Right atrium auricular region (tissue), 2 donors: ENCODE data around the gene SLFNL1. TPM values are rescaled to one million over a fixed set of nuclear protein-coding genes. Genes with fewer than 3 reads are reported as not detected.

ENCODE experiments used
- DNase-seq: peaks from one replicate; pipeline ENCODE4 v3.0.0-alpha.2; 2019; ENCODE audit warnings: low spot score
- H3K27ac ChIP-seq, 2 donors: fragments of 200-600 bp; sonication (generic); 1 replicate in 1 of 2; 2 replicates in 1 of 2; pipeline ENCODE4 v1.5.1; 2016 to 2019
- H3K27me3 ChIP-seq, 2 donors: fragments of 200-600 bp; sonication (generic); one replicate each; pipeline versions ENCODE4 v1.5.1 to v1.6.0; 2017 to 2019
- H3K36me3 ChIP-seq: fragments of 200-600 bp; sonication (generic); one replicate; pipeline ENCODE4 v1.5.1; 2016
- H3K4me1 ChIP-seq, 2 donors: fragments of 200-600 bp; sonication (generic); one replicate each; pipeline versions ENCODE4 v1.5.1 to v1.6.0; 2017 to 2019
- H3K4me3 ChIP-seq, 2 donors: fragments of 200-600 bp; sonication (generic); 1 replicate in 1 of 2; 2 replicates in 1 of 2; pipeline ENCODE4 v1.5.1; 2017 to 2019; ENCODE audit warnings: mild to moderate bottlenecking in 1 of 2, moderate library complexity in 1 of 2
- H3K9me3 ChIP-seq, 2 donors: fragments of 200-600 bp; sonication (generic); one replicate each; pipeline ENCODE4 v1.5.1; 2019
- CTCF ChIP-seq, 2 donors: fragments of 200-600 bp; sonication (generic); IDR thresholded peaks; one replicate each; pipeline ENCODE4 v1.5.1; 2019; ENCODE audit warnings: antibody characterized with exemption in 2 of 2
- total RNA-seq, 2 donors: library from RNA; depleted of rRNA; stranded (reverse); fragments of >200 nt; gene quantifications; one replicate each; pipeline ENCODE4 v1.1.0, GENCODE V29; 2016

Gene SLFNL1
- total RNA-seq, 2 donors from 2014 or later, result 0.59 TPM; not detected in 1

- no peak for TF ChIP-seq CTCF (IDR thresholded peaks at IDR 0.05)
- no peak for DNase-seq
- H3K9me3 ChIP-seq, result no peaks in the 10 kb centered on the region
- H3K27me3 ChIP-seq, result no peaks in the 10 kb centered on the region
- peaks cover 16% of the 10 kb centered on the region for H3K36me3 ChIP-seq
- H3K4me1 ChIP-seq, result peaks cover 0 to 24% of the 10 kb centered on the region in 2 donors
- H3K27ac ChIP-seq, result no peak overlapping the region
- H3K4me3 ChIP-seq, result no peak overlapping the region
Observed at GRCh38 chr1:41015281-41015896, 6.1 kb downstream of the SLFNL1 start.

DNA sequence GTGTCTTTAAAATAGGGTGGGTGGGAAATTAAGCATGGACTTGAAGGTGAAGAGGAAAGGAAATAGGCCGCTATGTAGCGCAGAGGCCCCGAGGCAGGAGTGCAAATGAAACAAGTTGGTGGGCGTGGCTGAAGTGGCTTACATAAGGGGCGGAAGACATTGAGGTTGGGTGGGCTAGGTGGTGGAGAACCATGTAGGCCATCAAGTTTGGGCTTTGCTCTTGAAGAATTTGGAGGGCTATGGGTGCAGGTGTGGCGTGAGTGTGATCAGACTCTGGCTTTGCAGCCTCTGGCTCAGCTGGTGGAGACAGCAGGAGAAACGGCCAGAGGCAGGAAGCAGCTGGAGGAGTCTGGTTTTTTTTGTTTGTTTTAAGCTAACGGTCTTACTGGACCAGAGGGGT, 6.7 kb downstream of the SLFNL1 start:
- no peak overlapping the region for H3K27ac ChIP-seq
- no peak overlapping the region for H3K4me3 ChIP-seq
- H3K27me3 ChIP-seq, result no peaks in the 10 kb centered on the region
- H3K36me3 ChIP-seq, result peaks cover 21% of the 10 kb centered on the region
- H3K4me1 ChIP-seq, result peaks cover 0 to 24% of the 10 kb centered on the region in 2 donors
- no peaks in the 10 kb centered on the region for H3K9me3 ChIP-seq
- TF ChIP-seq CTCF (IDR thresholded peaks at IDR 0.05), result no peak
- no peak for DNase-seq

DNA sequence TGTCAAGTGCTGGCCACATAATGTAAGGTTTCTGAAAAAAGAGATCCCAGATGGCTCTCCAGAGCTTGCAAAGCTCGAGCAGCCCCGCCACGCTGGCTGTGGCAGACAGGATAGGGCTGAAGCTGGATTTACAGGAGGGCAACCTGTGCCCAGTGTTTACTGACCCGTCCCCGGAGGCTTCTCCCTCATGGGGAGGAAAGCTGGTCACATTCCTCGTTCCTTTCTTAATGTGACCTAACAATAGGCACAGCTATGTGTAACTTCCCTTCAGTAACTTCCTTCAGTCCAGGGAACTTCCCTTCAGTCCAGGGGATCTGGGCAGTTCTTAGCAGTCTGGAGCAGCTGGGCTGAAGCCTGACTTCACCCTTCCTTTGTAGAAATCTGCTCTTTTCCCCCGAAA, 7.7 kb downstream of the SLFNL1 start:
- no peak for TF ChIP-seq CTCF (IDR thresholded peaks at IDR 0.05)
- Histone ChIP-seq H3K4me3 (no peak overlapping the region), H3K27ac (peak overlapping the region; percentile 21 to 25), H3K4me1 (peaks cover 0 to 24% of the 10 kb centered on the region in 2 donors), H3K36me3 (peaks cover 30% of the 10 kb centered on the region), H3K27me3 (no peaks in the 10 kb centered on the region), H3K9me3 (no peaks in the 10 kb centered on the region)
- no peak for DNase-seq

- Histone ChIP-seq H3K36me3 (peaks cover 38% of the 10 kb centered on the region), H3K9me3 (no peaks in the 10 kb centered on the region), H3K4me1 (peaks cover 0 to 24% of the 10 kb centered on the region in 2 donors), H3K27ac (peak overlapping the region in 1 of 2 donors; percentile 21), H3K27me3 (no peaks in the 10 kb centered on the region), H3K4me3 (no peak overlapping the region)
- TF ChIP-seq CTCF (IDR thresholded peaks at IDR 0.05), result no peak
- DNase-seq, result no peak
Observed at GRCh38 chr1:41013024-41013423, 8.5 kb downstream of the SLFNL1 start.

DNA sequence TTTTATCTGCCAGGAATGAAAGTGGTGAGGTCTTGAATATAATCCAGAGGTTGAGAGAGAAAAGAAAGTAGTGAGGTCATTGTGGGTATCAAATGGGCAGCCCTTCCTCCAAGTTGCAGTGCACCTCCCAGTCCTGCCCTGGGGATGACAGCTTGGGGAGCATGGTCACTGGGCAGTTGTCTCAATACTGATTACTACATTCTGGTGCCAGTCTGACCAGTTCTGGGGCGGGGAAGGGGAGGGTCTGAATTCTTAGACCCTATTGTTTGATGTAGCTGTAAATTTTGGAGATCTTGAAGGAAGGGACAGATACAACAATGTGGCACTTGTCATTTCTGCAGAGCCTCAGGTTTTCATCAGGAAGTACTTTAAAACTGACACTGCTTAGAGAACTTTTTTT, 11.2 kb downstream of the SLFNL1 start:
- DNase-seq, result no peak
- H3K27me3 ChIP-seq, result no peaks in the 10 kb centered on the region

More for the DNA sequence above, 11.2 kb downstream of the SLFNL1 start:
- Histone ChIP-seq H3K36me3 (peaks cover 52% of the 10 kb centered on the region), H3K27ac (no peak overlapping the region), H3K4me1 (peaks cover 0 to 18% of the 10 kb centered on the region in 2 donors), H3K9me3 (no peaks in the 10 kb centered on the region), H3K4me3 (no peak overlapping the region)
- no peak for TF ChIP-seq CTCF (IDR thresholded peaks at IDR 0.05)
